GM12801 (cell line): Measurements from ENCODE around the gene ASB15.

ENCODE experiments used
- CTCF ChIP-seq: IDR thresholded peaks from one replicate; pipeline ENCODE4 v1.5.1; 2011; ENCODE audit warnings: control low read depth; ENCODE audit not compliant: insufficient read length; ENCODE audit errors: extremely low read depth

ASB15 gene

GRCh38 chr7:123599766-123600165, 1.9 kb upstream of the ASB15 start:
- no peak for TF ChIP-seq CTCF

GRCh38 chr7:123600876-123601275, 745 bp upstream of the ASB15 start:
- no peak for TF ChIP-seq CTCF

GRCh38 chr7:123602648-123603047, 1.0 kb downstream of the ASB15 start:
- no peak for TF ChIP-seq CTCF

GRCh38 chr7:123604739-123605138, 3.1 kb downstream of the ASB15 start:
- no peak for TF ChIP-seq CTCF

- no peak for TF ChIP-seq CTCF
Measured at GRCh38 chr7:123607423-123607975, 5.9 kb downstream of the ASB15 start.

- no peak for TF ChIP-seq CTCF
Measured at GRCh38 chr7:123608991-123609882, 7.6 kb downstream of the ASB15 start.

- TF ChIP-seq CTCF: no peak
Measured at GRCh38 chr7:123609883-123610239, 8.2 kb downstream of the ASB15 start.
